Measurements from ENCODE around the gene SURF6.

DNA sequence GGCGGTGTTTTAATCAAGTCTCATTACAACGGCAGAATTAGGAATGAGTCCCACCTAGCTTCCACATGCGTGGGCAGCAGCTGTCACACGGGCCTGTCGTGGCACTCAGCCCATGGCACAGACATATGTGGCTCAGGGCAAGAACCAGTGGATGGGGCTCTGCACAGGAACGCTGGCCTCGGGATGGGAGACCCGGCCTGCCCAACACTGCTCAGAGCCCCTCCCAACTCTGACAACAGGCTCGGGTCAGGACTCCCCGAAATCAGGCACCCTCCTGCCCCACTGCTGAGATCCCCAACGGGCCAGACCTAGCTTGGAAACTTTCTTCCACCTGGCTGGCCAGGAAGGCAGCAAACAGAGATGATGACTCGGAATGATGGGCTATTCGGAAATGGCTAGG lies 4.9 kb upstream of the SURF6 start:
- TF ChIP-seq, protein P1, sequence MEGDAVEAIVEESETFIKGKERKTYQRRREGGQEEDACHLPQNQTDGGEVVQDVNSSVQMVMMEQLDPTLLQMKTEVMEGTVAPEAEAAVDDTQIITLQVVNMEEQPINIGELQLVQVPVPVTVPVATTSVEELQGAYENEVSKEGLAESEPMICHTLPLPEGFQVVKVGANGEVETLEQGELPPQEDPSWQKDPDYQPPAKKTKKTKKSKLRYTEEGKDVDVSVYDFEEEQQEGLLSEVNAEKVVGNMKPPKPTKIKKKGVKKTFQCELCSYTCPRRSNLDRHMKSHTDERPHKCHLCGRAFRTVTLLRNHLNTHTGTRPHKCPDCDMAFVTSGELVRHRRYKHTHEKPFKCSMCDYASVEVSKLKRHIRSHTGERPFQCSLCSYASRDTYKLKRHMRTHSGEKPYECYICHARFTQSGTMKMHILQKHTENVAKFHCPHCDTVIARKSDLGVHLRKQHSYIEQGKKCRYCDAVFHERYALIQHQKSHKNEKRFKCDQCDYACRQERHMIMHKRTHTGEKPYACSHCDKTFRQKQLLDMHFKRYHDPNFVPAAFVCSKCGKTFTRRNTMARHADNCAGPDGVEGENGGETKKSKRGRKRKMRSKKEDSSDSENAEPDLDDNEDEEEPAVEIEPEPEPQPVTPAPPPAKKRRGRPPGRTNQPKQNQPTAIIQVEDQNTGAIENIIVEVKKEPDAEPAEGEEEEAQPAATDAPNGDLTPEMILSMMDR (tag by site-specific recombination; IDR thresholded peaks at IDR 0.05): no peak
- TF ChIP-seq ZNF24 (tag by site-specific recombination; IDR thresholded peaks at IDR 0.05) (no peak), ZBTB21 (tag by site-specific recombination; IDR thresholded peaks at IDR 0.05) (no peak), YY1 (tag by site-specific recombination; IDR thresholded peaks at IDR 0.05) (no peak), ZNF133 (tag by site-specific recombination; IDR thresholded peaks at IDR 0.05) (no peak), ZNF707 (tag by site-specific recombination; IDR thresholded peaks at IDR 0.05) (no peak), ZNF391 (tag by site-specific recombination; IDR thresholded peaks at IDR 0.05; ENCODE audit: borderline replicate concordance, low read depth) (no peak), GLIS2 (tag by site-specific recombination; IDR thresholded peaks at IDR 0.05) (no peak)
- TF ChIP-seq, protein P2, sequence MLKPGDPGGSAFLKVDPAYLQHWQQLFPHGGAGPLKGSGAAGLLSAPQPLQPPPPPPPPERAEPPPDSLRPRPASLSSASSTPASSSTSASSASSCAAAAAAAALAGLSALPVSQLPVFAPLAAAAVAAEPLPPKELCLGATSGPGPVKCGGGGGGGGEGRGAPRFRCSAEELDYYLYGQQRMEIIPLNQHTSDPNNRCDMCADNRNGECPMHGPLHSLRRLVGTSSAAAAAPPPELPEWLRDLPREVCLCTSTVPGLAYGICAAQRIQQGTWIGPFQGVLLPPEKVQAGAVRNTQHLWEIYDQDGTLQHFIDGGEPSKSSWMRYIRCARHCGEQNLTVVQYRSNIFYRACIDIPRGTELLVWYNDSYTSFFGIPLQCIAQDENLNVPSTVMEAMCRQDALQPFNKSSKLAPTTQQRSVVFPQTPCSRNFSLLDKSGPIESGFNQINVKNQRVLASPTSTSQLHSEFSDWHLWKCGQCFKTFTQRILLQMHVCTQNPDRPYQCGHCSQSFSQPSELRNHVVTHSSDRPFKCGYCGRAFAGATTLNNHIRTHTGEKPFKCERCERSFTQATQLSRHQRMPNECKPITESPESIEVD (tag by site-specific recombination; IDR thresholded peaks at IDR 0.05): no peak
- TF ChIP-seq, protein P3, sequence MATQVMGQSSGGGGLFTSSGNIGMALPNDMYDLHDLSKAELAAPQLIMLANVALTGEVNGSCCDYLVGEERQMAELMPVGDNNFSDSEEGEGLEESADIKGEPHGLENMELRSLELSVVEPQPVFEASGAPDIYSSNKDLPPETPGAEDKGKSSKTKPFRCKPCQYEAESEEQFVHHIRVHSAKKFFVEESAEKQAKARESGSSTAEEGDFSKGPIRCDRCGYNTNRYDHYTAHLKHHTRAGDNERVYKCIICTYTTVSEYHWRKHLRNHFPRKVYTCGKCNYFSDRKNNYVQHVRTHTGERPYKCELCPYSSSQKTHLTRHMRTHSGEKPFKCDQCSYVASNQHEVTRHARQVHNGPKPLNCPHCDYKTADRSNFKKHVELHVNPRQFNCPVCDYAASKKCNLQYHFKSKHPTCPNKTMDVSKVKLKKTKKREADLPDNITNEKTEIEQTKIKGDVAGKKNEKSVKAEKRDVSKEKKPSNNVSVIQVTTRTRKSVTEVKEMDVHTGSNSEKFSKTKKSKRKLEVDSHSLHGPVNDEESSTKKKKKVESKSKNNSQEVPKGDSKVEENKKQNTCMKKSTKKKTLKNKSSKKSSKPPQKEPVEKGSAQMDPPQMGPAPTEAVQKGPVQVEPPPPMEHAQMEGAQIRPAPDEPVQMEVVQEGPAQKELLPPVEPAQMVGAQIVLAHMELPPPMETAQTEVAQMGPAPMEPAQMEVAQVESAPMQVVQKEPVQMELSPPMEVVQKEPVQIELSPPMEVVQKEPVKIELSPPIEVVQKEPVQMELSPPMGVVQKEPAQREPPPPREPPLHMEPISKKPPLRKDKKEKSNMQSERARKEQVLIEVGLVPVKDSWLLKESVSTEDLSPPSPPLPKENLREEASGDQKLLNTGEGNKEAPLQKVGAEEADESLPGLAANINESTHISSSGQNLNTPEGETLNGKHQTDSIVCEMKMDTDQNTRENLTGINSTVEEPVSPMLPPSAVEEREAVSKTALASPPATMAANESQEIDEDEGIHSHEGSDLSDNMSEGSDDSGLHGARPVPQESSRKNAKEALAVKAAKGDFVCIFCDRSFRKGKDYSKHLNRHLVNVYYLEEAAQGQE (tag by site-specific recombination; IDR thresholded peaks at IDR 0.05): no peak
- TF ChIP-seq, protein P4, sequence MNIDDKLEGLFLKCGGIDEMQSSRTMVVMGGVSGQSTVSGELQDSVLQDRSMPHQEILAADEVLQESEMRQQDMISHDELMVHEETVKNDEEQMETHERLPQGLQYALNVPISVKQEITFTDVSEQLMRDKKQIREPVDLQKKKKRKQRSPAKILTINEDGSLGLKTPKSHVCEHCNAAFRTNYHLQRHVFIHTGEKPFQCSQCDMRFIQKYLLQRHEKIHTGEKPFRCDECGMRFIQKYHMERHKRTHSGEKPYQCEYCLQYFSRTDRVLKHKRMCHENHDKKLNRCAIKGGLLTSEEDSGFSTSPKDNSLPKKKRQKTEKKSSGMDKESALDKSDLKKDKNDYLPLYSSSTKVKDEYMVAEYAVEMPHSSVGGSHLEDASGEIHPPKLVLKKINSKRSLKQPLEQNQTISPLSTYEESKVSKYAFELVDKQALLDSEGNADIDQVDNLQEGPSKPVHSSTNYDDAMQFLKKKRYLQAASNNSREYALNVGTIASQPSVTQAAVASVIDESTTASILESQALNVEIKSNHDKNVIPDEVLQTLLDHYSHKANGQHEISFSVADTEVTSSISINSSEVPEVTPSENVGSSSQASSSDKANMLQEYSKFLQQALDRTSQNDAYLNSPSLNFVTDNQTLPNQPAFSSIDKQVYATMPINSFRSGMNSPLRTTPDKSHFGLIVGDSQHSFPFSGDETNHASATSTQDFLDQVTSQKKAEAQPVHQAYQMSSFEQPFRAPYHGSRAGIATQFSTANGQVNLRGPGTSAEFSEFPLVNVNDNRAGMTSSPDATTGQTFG (tag by site-specific recombination; IDR thresholded peaks at IDR 0.05; ENCODE audit: borderline replicate concordance): no peak
- TF ChIP-seq, protein P5, sequence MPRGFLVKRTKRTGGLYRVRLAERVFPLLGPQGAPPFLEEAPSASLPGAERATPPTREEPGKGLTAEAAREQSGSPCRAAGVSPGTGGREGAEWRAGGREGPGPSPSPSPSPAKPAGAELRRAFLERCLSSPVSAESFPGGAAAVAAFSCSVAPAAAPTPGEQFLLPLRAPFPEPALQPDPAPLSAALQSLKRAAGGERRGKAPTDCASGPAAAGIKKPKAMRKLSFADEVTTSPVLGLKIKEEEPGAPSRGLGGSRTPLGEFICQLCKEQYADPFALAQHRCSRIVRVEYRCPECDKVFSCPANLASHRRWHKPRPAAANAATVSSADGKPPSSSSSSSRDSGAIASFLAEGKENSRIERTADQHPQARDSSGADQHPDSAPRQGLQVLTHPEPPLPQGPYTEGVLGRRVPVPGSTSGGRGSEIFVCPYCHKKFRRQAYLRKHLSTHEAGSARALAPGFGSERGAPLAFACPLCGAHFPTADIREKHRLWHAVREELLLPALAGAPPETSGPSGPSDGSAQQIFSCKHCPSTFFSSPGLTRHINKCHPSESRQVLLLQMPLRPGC (tag by site-specific recombination; IDR thresholded peaks at IDR 0.05): no peak
